GM19193 (cell line): ENCODE results near the gene TPBGL.

ENCODE experiments used
- POLR2A ChIP-seq: IDR thresholded peaks from 4 replicates; pipeline ENCODE4 v1.6.1; 2011; ENCODE audit not compliant: insufficient read depth, insufficient read length; ENCODE audit errors: extremely low read depth

TPBGL gene

GRCh38 chr11:75272821-75273301 lies 32.3 kb downstream of the TPBGL start:
- TF ChIP-seq POLR2A: no peak

GRCh38 chr11:75273411-75274391 lies 33.1 kb downstream of the TPBGL start:
- TF ChIP-seq POLR2A: no peak

- no peak for TF ChIP-seq POLR2A
These were observed 35.0 kb downstream of the TPBGL start for GRCh38 chr11:75275581-75275980.

GRCh38 chr11:75276186-75276585 lies 35.6 kb downstream of the TPBGL start:
- TF ChIP-seq POLR2A: no peak

GRCh38 chr11:75276686-75277085 lies 36.1 kb downstream of the TPBGL start:
- TF ChIP-seq POLR2A: no peak

- TF ChIP-seq POLR2A: no peak
These were observed 36.7 kb downstream of the TPBGL start for GRCh38 chr11:75277211-75277805.

GRCh38 chr11:75277991-75278790 lies 37.6 kb downstream of the TPBGL start:
- TF ChIP-seq POLR2A: no peak

- no peak for TF ChIP-seq POLR2A
These were observed 38.7 kb downstream of the TPBGL start for GRCh38 chr11:75279273-75279672.

GRCh38 chr11:75280227-75280701 lies 39.7 kb downstream of the TPBGL start:
- TF ChIP-seq POLR2A: no peak

GRCh38 chr11:75280770-75281468 lies 40.3 kb downstream of the TPBGL start:
- no peak for TF ChIP-seq POLR2A

GRCh38 chr11:75281469-75282095 lies 41.0 kb downstream of the TPBGL start:
- TF ChIP-seq POLR2A: no peak

- no peak for TF ChIP-seq POLR2A
These were observed 42.9 kb downstream of the TPBGL start for GRCh38 chr11:75283391-75283931.

- no peak for TF ChIP-seq POLR2A
These were observed 45.3 kb downstream of the TPBGL start for GRCh38 chr11:75285776-75286360.

GRCh38 chr11:75286826-75287465 lies 46.4 kb downstream of the TPBGL start:
- no peak for TF ChIP-seq POLR2A
